PC-9 (cell line): ENCODE results near the gene PPP1R9B. TPM values are rescaled to one million over a fixed set of nuclear protein-coding genes. Genes with fewer than 3 reads are reported as not detected.

Experiments used
- BruUV-seq: library from RNA; stranded (reverse); fragments of 400-500 nt; replicated peaks from 2 replicates; lab custom pipeline; 2021; lab: Mats Ljungman, UMichigan
- CTCF ChIA-PET: fragments of 300-600 bp; sonication (Branson Sonifier 250); formaldehyde crosslinking; loops from one replicate; lab custom pipeline; 2022; ENCODE audit warnings: antibody characterized with exemption; lab: Charles Lee
- POLR2A ChIA-PET: fragments of 300-600 bp; sonication (Branson Sonifier 250); formaldehyde crosslinking; loops from one replicate; lab custom pipeline; 2022; ENCODE audit warnings: antibody characterized with exemption; ENCODE audit not compliant: unreplicated experiment; lab: Charles Lee
- DNase-seq, 2 experiments: peaks; one replicate each; pipeline versions ENCODE4 v3.0.0 to v3.0.0-alpha.2; 2015 to 2022; ENCODE audit warnings: mixed read lengths in 1 of 2
- H2AFZ ChIP-seq: fragments of 200-600 bp; sonication (generic); 2 replicates; pipeline ENCODE4 v1.8.1; 2017; ENCODE audit warnings: antibody characterized with exemption
- H3F3A ChIP-seq: fragments of 200-600 bp; sonication (generic); 2 replicates; pipeline ENCODE4 v1.8.1; 2017; ENCODE audit warnings: antibody characterized with exemption, mild to moderate bottlenecking, low read depth; ENCODE audit not compliant: insufficient read depth
- H3K27ac ChIP-seq: fragments of 200-600 bp; sonication (generic); 2 replicates; pipeline ENCODE4 v1.6.1; 2016; ENCODE audit warnings: mixed run types
- H3K27me3 ChIP-seq: fragments of 200-600 bp; sonication (generic); 2 replicates; pipeline ENCODE4 v1.6.1; 2016; ENCODE audit warnings: low read depth, mixed run types; ENCODE audit not compliant: insufficient read depth
- H3K36me3 ChIP-seq: fragments of 200-600 bp; sonication (generic); 2 replicates; pipeline ENCODE4 v1.6.1; 2016; ENCODE audit warnings: low read depth, mixed run types
- H3K4me1 ChIP-seq: fragments of 200-600 bp; sonication (generic); replicated peaks from 2 replicates; pipeline ENCODE4 v1.6.1; 2016; ENCODE audit warnings: mixed run types; ENCODE audit not compliant: insufficient read depth
- H3K4me2 ChIP-seq: fragments of 200-600 bp; sonication (generic); 2 replicates; pipeline ENCODE4 v1.6.1; 2017; ENCODE audit warnings: mixed run types
- H3K4me3 ChIP-seq: fragments of 200-600 bp; sonication (generic); 2 replicates; pipeline ENCODE4 v1.6.1; 2016; ENCODE audit warnings: mixed run types
- H3K79me2 ChIP-seq: fragments of 200-600 bp; sonication (generic); 2 replicates; pipeline ENCODE4 v1.6.1; 2017; ENCODE audit warnings: low read depth, mixed run types
- H3K9me2 ChIP-seq: fragments of 200-600 bp; sonication (generic); 2 replicates; pipeline ENCODE4 v1.8.1; 2017; ENCODE audit warnings: mild to moderate bottlenecking; ENCODE audit not compliant: insufficient read depth
- H3K9me3 ChIP-seq: fragments of 200-600 bp; sonication (generic); 2 replicates; pipeline ENCODE4 v1.8.1; 2016; ENCODE audit warnings: low read depth; ENCODE audit not compliant: insufficient read depth
- H4K20me1 ChIP-seq: fragments of 200-600 bp; sonication (generic); 2 replicates; pipeline ENCODE4 v1.8.1; 2017; ENCODE audit not compliant: insufficient read depth
- CTCF ChIP-seq: fragments of 200-600 bp; sonication (generic); conservative IDR thresholded peaks from 2 replicates; pipeline ENCODE4 v1.6.1; 2017; ENCODE audit warnings: mixed run types, antibody characterized with exemption, mild to moderate bottlenecking, moderate library complexity
- EZH2 ChIP-seq: fragments of 200-600 bp; sonication (generic); IDR thresholded peaks from 2 replicates; pipeline ENCODE4 v1.8.0; 2017; ENCODE audit warnings: antibody characterized with exemption, low read depth
- intact Hi-C: fragments of 100-400 bp; cut with micrococcal nuclease; formaldehyde crosslinking; loops from one replicate; pipeline ENCODE4 v1.10.0; 2022; ENCODE audit not compliant: unreplicated experiment
- total RNA-seq: library from RNA; stranded (reverse); gene quantifications from 2 replicates; pipeline ENCODE4 v1.2.3, GENCODE V29; 2021

Gene PPP1R9B
- total RNA-seq, 1 experiment from 2014 or later: 35.8 TPM

GRCh38 chr17:50182783-50183420 lies 32.4 kb upstream of the PPP1R9B start:
- TF ChIP-seq CTCF (no peak), EZH2 (no peak)
- H3K79me2 ChIP-seq: no peaks in the 10 kb centered on the region
- H3K4me3 ChIP-seq: no peak overlapping the region
- no peaks in the 10 kb centered on the region for H3K36me3 ChIP-seq
- BruUV-seq: no TSS peak
- intact Hi-C loops: no loop called here
- H3K27me3 ChIP-seq: no peaks in the 10 kb centered on the region
- DNase-seq: no peak
- no peaks in the 10 kb centered on the region for H4K20me1 ChIP-seq
- no peak overlapping the region for H2AFZ ChIP-seq
- H3K9me2 ChIP-seq: no peaks in the 10 kb centered on the region
- no peak overlapping the region for H3K4me2 ChIP-seq
- no peak overlapping the region for H3K27ac ChIP-seq
- POLR2A ChIA-PET: no interaction called here
- peaks cover 10% of the 10 kb centered on the region for H3F3A ChIP-seq
- CTCF ChIA-PET: interaction anchor here (0.6 kb wide), 1 partner anchor 36 kb away, joined by 5 read pairs; no protein-coding TSS in a partner anchor
- H3K4me1 ChIP-seq: peaks cover 27% of the 10 kb centered on the region
- no peaks in the 10 kb centered on the region for H3K9me3 ChIP-seq

DNA sequence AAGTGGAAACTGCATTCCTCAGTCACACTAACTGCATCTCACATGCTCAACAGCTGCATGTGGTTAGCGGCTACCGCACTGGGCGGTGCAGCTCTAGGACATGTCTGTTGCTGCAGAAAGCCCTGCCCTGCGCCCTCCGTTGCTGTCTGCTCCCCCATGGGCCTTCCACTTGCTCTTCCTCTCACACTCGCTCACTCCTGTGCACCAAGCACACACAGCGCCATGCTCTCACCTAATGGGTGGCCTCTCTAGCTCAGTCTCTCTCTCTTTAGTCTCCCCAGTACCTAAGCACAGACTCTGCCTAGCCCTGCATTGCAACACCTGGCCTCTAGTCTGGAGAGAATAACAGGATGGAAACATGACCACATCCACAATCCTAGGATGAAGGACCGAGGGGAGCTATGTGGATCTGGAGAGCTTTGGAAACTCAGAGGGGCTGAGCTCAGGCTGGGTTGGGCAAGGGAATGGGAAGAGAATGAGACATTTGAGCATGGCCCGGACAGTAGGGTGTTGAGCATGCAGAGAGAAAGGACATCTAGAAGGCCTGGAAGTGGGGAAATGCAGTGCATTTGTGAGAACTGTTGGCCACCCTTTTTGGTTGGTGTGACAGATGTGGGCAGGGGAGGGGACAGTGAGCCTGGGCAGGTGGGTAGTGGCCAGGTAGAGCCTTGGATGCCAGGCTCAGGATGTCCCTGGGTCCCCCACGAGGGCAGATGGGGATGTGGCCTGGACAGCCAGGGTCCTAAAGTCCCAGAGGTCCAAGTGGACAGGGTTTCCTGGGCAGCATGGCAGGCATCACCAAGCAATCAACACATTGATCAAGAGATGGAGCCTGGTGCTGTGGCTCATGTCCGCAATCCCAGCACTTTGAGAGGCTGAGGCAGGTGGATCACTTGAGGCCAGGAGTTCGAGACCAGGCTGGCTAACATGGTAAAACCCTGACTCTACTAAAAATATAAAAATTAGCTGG lies 31.4 kb upstream of the PPP1R9B start:
- Histone ChIP-seq H3K9me3 (no peaks in the 10 kb centered on the region), H3F3A (peaks cover 19% of the 10 kb centered on the region), H3K4me2 (no peak overlapping the region), H3K4me3 (no peak overlapping the region), H2AFZ (no peak overlapping the region), H3K27me3 (no peaks in the 10 kb centered on the region), H3K9me2 (no peaks in the 10 kb centered on the region), H3K27ac (no peak overlapping the region), H3K36me3 (no peaks in the 10 kb centered on the region), H4K20me1 (no peaks in the 10 kb centered on the region), H3K79me2 (no peaks in the 10 kb centered on the region), H3K4me1 (peaks cover 32% of the 10 kb centered on the region)
- ChIA-PET POLR2A (no interaction called here), CTCF (interaction anchor here (0.6 kb wide), 2 partner anchors 35 to 119 kb away, joined by 3 to 5 read pairs; no protein-coding TSS in a partner anchor)
- intact Hi-C loops: no loop called here
- BruUV-seq: no TSS peak
- TF ChIP-seq CTCF (no peak), EZH2 (no peak)
- DNase-seq: no peak

DNA sequence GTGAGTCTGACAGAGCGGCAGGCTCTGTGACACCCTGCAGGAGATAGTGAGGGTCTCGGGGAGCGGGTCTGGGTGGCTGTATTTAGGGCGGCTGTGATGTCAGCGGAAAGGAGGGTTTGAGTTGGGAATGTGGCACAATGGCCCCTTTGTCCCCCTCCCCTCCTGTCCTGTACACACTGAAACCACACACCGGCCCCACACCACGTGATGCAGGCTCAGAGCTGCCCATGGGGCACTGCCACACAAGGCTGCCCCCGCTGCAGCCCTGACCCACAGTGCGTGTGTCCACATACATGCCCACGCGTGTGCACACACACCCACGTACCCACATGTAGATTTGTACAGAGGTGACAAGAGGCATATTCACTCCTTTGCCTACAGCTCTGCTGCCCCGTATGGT lies 30.7 kb upstream of the PPP1R9B start:
- Histone ChIP-seq H3K9me3 (no peaks in the 10 kb centered on the region), H3K79me2 (no peaks in the 10 kb centered on the region), H3K27me3 (no peaks in the 10 kb centered on the region), H2AFZ (no peak overlapping the region), H3F3A (peaks cover 21% of the 10 kb centered on the region), H3K4me3 (no peak overlapping the region), H3K27ac (no peak overlapping the region), H3K36me3 (no peaks in the 10 kb centered on the region), H3K4me1 (peaks cover 32% of the 10 kb centered on the region), H3K4me2 (no peak overlapping the region), H4K20me1 (no peaks in the 10 kb centered on the region), H3K9me2 (no peaks in the 10 kb centered on the region)
- DNase-seq: no peak
- POLR2A ChIA-PET: no interaction called here
- CTCF ChIA-PET: interaction anchor here (0.6 kb wide), 1 partner anchor 120 kb away, joined by 3 read pairs; no protein-coding TSS in a partner anchor
- no TSS peak for BruUV-seq
- intact Hi-C loops: no loop called here
- no peak for TF ChIP-seq CTCF
- TF ChIP-seq EZH2: no peak
